HG02840 (cell line): Measurements from ENCODE around the gene CTNNA2.
"Not testable (repeated sequence)": the region's sequence is repeated elsewhere in the genome, so short reads cannot be mapped to it uniquely, and the experiment has no call there.

Experiments
- ATAC-seq: cut with Tn5 transposase; IDR thresholded peaks from one replicate; pipeline ENCODE4 v1.9.1; 2021; ENCODE audit warnings: mild to moderate bottlenecking, moderate library complexity, moderate number of reproducible peaks; ENCODE audit not compliant: unreplicated experiment, low FRiP score

The CTNNA2 gene

DNA sequence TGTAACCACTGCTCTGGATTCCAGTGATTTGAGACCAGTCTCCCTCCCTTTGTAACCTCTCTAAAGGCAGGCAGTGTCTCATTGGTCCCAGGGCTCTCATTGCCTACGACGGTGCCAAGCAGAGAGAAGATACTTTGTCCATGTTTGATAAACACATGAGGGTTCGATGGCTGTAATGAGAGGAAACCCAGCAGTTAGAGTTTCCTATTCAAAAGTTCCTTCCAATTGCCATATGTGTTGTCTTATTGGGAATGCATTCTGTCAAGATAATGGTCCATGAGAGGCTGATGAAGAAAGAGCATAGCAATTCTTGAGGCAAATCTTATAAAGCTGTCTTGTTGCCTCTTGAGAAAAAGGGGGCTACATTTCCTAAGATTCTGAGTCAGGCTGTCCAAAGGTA lies 499.2 kb downstream of the CTNNA2 start:
- no peak for ATAC-seq

- ATAC-seq, result no peak
These were observed 501.8 kb downstream of the CTNNA2 start for GRCh38 chr2:80014637-80015036.

- no peak for ATAC-seq
These were observed 503.3 kb downstream of the CTNNA2 start for GRCh38 chr2:80016171-80016570.

GRCh38 chr2:80019571-80020460 lies 507.0 kb downstream of the CTNNA2 start:
- no peak for ATAC-seq

GRCh38 chr2:80022018-80022417 lies 509.2 kb downstream of the CTNNA2 start:
- ATAC-seq, result no peak

GRCh38 chr2:80026040-80026729 lies 513.3 kb downstream of the CTNNA2 start:
- no peak for ATAC-seq

GRCh38 chr2:80028051-80028450 lies 515.2 kb downstream of the CTNNA2 start:
- no peak for ATAC-seq

DNA sequence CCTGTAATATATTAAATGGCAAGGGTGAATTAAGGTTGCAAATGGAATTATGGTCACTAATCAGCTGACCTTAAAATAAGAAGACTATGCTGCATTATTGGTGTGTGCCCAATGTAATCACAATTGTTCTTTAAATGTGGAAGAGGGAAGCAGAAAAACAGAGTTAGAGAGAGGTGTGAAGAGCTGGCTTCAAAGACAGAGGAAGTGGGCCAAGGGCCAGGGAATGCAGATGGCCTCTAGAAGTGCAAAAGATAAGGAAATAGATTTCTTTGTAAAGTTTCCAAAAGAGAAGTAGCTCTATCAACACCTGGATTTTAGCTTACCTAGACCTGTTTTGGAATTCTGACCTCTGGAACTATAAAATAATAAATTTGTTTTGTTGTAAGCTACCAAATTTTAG lies 515.7 kb downstream of the CTNNA2 start:
- no peak for ATAC-seq

DNA sequence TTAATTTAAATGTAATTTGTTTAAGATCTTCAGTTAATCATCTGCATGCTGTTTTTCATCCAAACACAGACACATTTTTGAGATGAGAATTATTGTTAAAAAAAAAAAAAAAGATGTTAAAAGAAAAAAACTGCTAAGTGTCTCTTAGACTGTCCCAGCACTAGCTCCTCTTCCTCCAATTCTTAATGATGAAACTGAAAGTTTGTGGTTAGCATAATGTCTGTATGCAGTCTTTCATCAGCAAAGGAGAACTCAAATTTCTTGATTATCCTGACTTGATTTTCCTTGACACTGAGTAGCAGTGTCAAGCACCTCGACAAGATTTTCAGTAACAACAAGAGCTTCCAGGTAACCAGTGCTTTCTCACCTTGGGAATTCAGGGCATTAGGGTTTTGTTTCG lies 517.3 kb downstream of the CTNNA2 start:
- no peak for ATAC-seq

GRCh38 chr2:80032684-80033083 lies 519.8 kb downstream of the CTNNA2 start:
- ATAC-seq, result not testable (repeated sequence)

GRCh38 chr2:80035749-80036285 lies 523.0 kb downstream of the CTNNA2 start:
- ATAC-seq, result no peak

DNA sequence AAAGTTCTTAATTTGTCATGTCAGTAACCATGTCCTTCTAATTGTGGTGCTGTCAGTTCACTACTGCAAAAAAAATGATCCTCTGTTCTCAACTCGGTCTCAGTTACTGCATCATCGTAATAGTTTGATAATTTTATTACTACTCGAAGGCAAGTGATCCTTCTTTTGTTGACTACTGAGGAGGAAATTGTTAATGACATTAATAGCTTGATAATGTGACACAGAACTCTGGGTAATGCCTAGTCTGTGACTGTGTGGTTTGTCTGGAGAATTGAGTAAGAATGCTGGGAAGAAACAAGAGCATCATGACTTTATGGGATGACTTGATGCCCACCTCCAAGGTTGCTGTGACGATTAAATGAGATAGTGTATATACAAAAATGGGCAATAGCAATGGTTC lies 524.5 kb downstream of the CTNNA2 start:
- no peak for ATAC-seq

- ATAC-seq, result no peak
These were observed 527.4 kb downstream of the CTNNA2 start for GRCh38 chr2:80040226-80040625.

DNA sequence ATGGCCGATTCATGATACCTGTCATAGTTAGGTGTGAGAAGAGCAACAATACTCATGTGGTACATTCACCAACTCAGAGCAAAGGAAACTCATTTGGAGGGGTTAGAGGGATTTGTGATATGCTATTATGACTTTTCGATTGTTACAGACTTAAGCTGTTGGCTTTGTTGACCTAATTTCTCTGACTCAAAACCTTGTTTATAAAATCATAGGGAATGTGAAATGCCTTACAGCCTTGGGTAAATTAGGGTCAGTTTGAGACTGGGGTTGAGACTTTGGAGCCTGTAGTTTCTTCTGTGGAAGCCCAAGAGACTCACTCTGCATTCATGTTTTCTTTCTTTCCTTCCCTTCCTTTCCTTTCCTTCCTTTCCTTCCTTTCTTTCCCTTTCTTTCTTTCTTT lies 529.8 kb downstream of the CTNNA2 start:
- ATAC-seq, result no peak

DNA sequence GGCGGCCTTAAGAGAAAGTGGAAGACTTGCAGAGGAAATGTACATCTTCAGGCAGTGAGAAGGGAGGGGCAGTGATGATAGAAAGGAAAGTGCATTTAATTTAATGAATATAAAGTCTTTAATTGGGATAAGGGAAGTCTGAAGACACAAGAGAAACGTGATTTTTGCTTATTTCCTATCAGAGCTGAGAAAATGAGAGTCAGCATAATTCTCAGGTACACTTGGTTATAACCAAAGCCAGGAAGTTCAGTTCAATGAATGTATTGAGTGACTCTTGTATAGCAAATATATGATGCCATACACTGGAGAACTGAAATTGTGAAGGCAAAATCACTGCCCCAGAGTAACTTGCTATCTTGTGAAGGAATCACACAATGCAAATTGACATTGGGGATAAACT lies 535.4 kb downstream of the CTNNA2 start:
- ATAC-seq, result no peak

- no peak for ATAC-seq
These were observed 537.4 kb downstream of the CTNNA2 start for GRCh38 chr2:80050246-80050645.

- ATAC-seq, result no peak
These were observed 540.9 kb downstream of the CTNNA2 start for GRCh38 chr2:80053522-80054345.

DNA sequence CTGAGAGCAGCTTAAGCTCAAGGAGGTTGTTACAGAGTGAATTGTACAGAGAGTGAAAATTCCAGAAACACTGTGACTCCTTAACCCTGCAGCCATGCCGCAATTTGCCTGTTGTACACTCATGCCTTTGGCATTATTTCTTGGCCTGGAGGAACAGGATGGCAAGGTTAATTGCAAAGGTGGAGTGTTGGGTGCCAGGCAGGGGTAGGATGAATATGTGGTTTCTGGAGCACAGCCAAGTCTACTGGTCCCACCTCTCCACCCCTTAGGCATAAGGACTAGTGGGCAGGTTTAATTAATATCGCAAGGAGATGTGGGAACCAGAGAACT lies 541.5 kb downstream of the CTNNA2 start:
- no peak for ATAC-seq

DNA sequence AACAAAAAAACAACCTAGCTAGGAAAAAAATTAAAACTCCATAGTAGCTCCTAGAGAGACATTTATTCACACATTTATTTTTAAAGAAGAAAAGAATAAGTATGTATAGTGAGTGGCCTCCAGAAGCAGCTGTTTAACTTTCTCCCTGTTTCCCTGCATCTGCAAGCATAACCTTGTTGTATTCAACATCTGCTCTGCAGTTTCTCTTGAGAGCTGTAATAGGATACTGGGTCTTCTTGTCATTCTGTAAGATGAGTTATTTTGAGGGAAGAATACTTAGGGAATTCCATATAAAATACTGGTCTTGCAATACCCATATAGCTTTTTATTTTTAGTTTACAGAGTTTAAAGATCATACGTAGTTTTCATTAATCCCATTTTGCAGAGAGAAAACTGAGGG lies 545.1 kb downstream of the CTNNA2 start:
- no peak for ATAC-seq

DNA sequence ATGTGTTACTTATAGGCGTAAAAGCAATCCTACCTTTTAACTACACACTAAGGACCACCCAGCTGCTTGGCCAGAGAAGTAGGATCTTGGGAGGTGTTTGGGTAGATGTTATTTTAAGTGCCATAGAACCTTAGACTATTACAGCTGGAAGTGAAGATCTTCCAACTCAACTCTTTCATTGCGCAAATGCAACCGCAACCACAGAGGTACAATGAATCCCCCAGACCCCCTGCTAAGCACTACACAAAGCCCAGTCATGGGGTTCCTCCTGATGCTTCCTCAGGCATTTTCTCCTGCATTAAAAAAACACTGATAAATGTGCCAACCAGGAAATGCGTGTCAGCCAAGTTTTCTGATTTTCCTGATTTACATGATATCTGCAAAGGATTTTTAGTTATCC lies 545.7 kb downstream of the CTNNA2 start:
- no peak for ATAC-seq

DNA sequence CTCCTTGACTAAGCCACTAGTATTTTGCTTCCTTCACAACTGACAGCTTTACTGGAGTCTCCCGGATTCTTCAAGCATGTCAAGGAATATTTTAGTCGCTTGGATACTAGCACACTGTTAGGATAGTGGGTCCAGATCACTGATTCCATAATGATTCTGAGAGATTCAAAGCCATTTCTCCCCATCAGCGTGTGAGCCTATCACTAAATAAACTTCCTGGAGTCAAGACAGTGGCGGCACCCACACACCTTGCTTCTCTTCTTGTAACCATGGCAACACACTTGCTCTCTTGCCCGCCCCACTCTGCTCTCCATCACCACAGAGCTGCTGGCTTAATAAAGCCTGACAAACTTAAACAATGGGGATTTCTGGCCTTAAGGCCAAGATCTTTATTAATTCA lies 546.6 kb downstream of the CTNNA2 start:
- ATAC-seq, result no peak
